GM18858 (cell line): Measurements from ENCODE around the gene SMIM35.

Experiments
- ATAC-seq: cut with Tn5 transposase; IDR thresholded peaks from one replicate; pipeline ENCODE4 v1.9.1; 2021; ENCODE audit not compliant: unreplicated experiment

The SMIM35 gene

GRCh38 chr11:118007040-118007439 lies 79.7 kb downstream of the SMIM35 start:
- no peak for ATAC-seq

- ATAC-seq: no peak
Measured at GRCh38 chr11:118006153-118006534, 80.6 kb downstream of the SMIM35 start.

GRCh38 chr11:118005224-118006152 lies 81.3 kb downstream of the SMIM35 start:
- no peak for ATAC-seq

GRCh38 chr11:118004543-118005223 lies 82.1 kb downstream of the SMIM35 start:
- no peak for ATAC-seq

- no peak for ATAC-seq
Measured at GRCh38 chr11:118003456-118003855, 83.3 kb downstream of the SMIM35 start.

- ATAC-seq: no peak
Measured at GRCh38 chr11:118002541-118003423, 84.0 kb downstream of the SMIM35 start.

GRCh38 chr11:118002010-118002540 lies 84.7 kb downstream of the SMIM35 start:
- ATAC-seq: no peak

- ATAC-seq: no peak
Measured at GRCh38 chr11:118001494-118001971, 85.2 kb downstream of the SMIM35 start.

GRCh38 chr11:118000850-118001228 lies 85.9 kb downstream of the SMIM35 start:
- no peak for ATAC-seq

GRCh38 chr11:118000067-118000849 lies 86.5 kb downstream of the SMIM35 start:
- ATAC-seq: no peak

- ATAC-seq: no peak
Measured at GRCh38 chr11:117999354-117999993, 87.3 kb downstream of the SMIM35 start.

- no peak for ATAC-seq
Measured at GRCh38 chr11:117998664-117999353, 88.0 kb downstream of the SMIM35 start.

GRCh38 chr11:117997823-117998579 lies 88.8 kb downstream of the SMIM35 start:
- ATAC-seq: peak; percentile 87

- no peak for ATAC-seq
Measured at GRCh38 chr11:117997406-117997805, 89.4 kb downstream of the SMIM35 start.

GRCh38 chr11:117996058-117996457 lies 90.7 kb downstream of the SMIM35 start:
- ATAC-seq: no peak

- ATAC-seq: no peak
Measured at GRCh38 chr11:117995472-117995871, 91.3 kb downstream of the SMIM35 start.

GRCh38 chr11:117993988-117994745 lies 92.6 kb downstream of the SMIM35 start:
- no peak for ATAC-seq

- no peak for ATAC-seq
Measured at GRCh38 chr11:117992620-117993019, 94.1 kb downstream of the SMIM35 start.
